MG63 (cell line): ENCODE results near the gene POLR2J2. TPM values are rescaled to one million over a fixed set of nuclear protein-coding genes. Genes with fewer than 3 reads are reported as not detected.
A peak's percentile ranks its signal among the peaks of the same experiment; 100 is the strongest.
"Not testable (repeated sequence)": the region's sequence is repeated elsewhere in the genome, so short reads cannot be mapped to it uniquely, and the experiment has no call there.

Source experiments
- DNase-seq: peaks from one replicate; pipeline ENCODE4 v3.0.0-alpha.2; 2020
- H3K27me3 ChIP-seq: fragments of 250-450 bp; sonication (Bioruptor Pico); 2 replicates; pipeline ENCODE4 v1.5.1; 2020; ENCODE audit warnings: mild to moderate bottlenecking, moderate library complexity
- H3K36me3 ChIP-seq: fragments of 250-450 bp; sonication (Bioruptor Pico); 2 replicates; pipeline ENCODE4 v1.5.1; 2020; ENCODE audit warnings: mild to moderate bottlenecking, moderate library complexity
- H3K4me3 ChIP-seq: fragments of 250-450 bp; sonication (Bioruptor Pico); 2 replicates; pipeline ENCODE4 v1.5.1; 2020; ENCODE audit warnings: mild to moderate bottlenecking, moderate library complexity
- H3K9me3 ChIP-seq: fragments of 250-450 bp; sonication (Bioruptor Pico); 2 replicates; pipeline ENCODE4 v1.5.1; 2020; ENCODE audit warnings: mild to moderate bottlenecking, moderate library complexity
- total RNA-seq: library from RNA; depleted of rRNA; stranded (reverse); fragments of >200 nt; shearing (Covaris generic); gene quantifications from 2 replicates; pipeline ENCODE4 v1.2.3, GENCODE V29; 2014; ENCODE audit warnings: low replicate concordance; rRNA removed

Gene POLR2J2
- not detected in 2 replicates for total RNA-seq

DNA sequence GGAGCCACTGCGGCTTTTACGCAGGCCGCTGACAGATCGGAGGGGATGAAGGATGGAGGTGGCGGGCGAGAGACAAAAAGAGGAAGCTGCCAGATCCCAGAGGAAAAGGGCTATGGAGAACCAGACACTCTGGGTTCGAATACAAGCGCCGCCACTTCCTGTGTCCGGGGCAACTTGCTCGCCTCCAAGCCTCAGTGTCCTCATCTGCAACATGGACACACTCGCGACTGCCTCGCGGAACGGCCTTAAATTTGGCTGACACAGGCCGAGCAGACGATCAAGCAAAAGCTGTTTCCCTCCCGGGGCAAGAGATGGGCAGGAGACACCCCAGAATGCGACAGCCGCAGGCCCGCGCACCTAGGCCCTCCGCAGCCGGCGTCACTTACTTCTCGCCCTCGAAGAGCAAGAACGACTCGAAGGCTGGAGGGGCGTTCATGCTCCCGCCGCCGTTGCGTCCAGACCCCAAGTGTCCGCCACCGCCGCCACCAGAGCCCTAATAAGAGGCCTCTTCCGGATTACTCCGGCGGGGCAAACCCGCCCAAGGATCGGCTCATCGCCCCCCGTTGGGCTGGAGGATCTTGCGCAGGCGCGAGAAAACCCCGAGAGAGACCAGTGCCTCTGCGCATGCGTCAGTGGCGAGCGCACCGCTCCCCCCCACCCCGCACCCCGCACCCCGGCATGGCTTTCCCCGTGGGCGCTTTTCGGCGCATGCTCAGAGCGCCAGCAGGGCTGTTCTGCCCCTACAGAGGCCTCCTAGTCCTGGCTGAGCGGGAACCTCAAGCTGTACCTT lies at the start of gene POLR2J2:
Gene POLR2J2, minus strand, starts transcription at position 498 of the 790 bp plus-strand sequence. Its CDS starts 62 bp downstream, at position 436.
- DNase-seq = peak; percentile 90
- H3K36me3 ChIP-seq, H3K9me3 ChIP-seq, H3K27me3 ChIP-seq: not testable (repeated sequence)
- peak within 1 kb of the TSS; percentile 66 for H3K4me3 ChIP-seq

DNA sequence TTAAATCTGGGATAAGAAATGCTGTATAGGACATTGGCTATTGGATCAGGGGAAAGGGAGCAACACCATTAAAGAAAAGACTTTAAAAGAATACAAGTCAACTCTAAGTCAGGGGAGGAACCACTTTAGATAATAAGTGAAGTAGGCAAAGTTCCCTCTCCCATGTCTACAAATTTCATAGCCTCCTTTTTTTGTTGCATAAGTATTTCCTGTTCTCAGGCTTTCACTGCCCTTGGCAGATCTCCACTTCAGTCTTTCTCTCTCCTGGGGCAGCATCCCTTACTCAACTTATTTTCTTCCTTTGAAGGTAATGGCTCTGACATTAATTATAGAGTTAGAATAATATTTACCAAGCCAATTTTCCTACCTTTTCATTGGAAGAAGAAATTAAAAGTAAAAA lies 47.0 kb upstream of the POLR2J2 start:
- not testable (repeated sequence) for H3K36me3 ChIP-seq, DNase-seq, H3K9me3 ChIP-seq, H3K4me3 ChIP-seq, H3K27me3 ChIP-seq

DNA sequence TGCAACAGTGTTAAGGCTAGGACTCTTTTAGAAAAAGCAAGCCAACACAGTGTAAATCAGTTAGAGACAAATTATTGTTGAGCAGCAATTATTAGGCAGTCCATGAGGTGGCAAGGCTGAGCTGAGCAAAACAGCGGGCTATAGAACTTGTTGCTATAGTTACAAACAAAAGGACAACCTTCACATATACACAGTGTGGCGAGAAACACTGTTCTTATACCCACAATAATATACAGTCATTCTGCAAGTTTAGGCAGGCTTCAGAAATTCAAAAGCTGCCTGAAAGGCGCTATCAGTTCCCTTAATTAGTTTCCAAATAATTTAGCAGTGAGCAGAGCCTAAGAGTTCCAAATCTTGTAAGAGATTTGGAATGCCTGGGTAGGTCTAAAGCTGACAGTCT lies 44.3 kb upstream of the POLR2J2 start:
- not testable (repeated sequence) for H3K4me3 ChIP-seq, H3K9me3 ChIP-seq, H3K36me3 ChIP-seq, DNase-seq, H3K27me3 ChIP-seq

DNA sequence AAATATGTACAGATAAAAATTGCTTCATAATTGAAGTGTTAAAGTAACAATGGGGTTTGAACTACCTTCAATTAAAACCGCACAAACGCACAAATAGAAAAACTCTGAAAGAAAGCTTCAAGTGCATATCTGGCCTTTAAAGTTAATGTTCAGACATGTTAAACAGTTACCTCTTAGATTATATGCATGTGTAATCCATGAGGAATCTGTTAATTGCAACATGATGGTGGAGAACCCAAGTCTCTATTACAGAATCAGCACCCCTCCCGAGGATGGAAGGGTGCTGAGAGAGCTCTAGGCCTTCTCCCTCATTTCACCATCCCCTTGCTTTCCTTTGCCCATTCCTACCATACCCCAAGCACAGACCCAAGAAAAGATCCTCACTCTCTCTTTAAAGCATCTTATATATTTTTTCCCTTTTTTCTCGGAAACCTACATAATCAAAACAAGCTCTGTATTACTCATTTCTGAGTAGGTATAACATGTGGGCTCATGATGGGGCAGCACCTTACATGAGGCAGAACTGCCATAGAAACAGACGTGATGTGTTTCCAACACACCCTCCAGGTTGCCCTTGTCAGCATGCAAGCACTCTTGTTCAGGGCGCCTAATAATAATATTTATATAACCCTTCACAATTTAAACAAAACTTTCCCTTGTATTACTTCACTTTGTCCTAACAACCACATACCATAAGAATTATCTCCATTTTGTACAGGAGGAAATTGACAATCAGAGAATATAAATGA lies 43.5 kb upstream of the POLR2J2 start:
- DNase-seq, H3K36me3 ChIP-seq, H3K4me3 ChIP-seq, H3K27me3 ChIP-seq, H3K9me3 ChIP-seq: not testable (repeated sequence)

DNA sequence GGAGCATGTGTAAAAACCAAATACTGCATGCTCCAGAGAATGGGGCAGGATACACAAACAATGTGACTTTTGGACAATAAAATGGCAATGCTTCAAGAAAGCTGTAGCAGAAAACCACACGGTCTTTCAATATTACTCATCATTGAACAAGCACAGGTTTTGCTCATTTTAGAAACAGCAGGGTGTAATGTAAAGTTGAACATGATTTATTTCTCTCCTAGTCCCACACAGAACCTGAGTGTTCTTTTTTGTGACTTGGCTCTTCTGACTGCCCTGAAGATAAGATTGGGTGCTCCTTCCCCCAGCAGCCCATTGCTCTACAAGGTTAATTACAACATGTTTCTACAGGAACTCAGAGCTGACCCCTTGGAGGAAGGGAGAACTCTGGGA lies 42.2 kb upstream of the POLR2J2 start:
- not testable (repeated sequence) for H3K9me3 ChIP-seq, DNase-seq, H3K4me3 ChIP-seq, H3K27me3 ChIP-seq, H3K36me3 ChIP-seq

DNA sequence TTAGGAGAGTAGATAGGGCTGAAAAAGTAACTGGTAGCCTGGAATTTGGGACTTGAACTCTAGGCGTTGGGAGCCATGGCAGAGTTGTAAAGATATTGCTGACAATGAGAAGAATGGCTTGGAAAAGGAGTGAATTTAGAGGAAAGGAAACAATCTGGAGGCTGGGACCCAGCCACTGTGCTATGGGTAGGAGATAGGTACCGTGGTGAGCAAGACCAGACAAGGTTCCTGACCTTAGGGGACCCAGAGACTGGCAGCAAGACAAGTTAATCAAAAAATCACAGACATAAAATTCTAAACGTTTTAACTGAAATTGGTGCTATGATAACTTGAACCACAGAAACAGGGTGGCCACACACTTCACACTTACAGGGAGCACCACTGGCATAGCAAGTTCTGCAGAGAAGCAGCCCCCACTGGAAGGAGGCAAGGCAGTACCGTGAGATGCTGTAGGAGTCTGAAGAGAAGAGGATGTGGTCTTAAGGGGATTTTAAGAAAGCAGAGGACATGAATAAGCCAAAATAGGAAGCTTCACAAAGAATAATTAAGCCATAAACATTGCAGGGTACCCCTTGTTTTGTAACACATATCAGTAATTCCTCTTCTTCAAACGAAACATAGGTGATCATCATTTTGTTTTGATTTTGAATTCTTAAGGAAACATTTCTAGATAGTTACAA lies 41.7 kb upstream of the POLR2J2 start:
- H3K27me3 ChIP-seq, H3K36me3 ChIP-seq, DNase-seq, H3K9me3 ChIP-seq, H3K4me3 ChIP-seq: not testable (repeated sequence)

DNA sequence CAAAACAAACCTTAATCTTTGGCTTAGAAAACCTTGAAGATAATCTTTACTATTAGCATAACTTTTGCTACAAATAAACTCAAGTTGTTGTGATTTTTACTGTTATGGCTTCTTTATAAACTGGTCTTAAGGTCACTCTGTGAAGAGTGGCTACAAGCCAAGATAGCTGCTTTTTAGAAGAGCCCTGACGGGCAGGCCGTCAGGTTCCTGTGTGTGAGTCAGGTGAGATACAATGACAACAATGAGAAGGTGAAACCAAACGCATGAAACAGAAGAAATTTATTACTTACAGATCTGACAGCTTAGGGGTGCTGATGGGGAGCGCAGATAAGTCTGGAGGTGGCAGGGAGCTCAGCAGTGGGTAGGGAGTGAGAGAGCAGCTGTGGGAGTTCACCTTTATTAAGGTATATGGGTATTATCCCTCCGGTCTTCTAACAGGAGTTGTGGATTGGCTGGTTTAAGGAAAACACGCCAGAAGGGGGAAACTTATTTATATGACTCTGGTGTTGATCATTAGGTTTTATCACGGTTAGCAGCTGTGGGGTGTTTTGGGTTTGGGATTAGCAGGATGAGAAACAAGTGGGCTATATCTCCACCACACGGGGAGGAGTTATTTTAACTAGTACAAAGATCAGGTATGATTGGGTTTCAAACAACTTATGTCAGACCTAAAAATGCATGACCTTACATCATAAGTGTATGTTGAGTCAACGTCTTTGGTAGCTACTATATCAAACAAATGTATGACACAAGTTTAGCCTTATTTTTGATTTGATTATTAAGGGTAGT lies 27.7 kb upstream of the POLR2J2 start:
- H3K27me3 ChIP-seq, H3K9me3 ChIP-seq, H3K4me3 ChIP-seq, DNase-seq, H3K36me3 ChIP-seq: not testable (repeated sequence)

DNA sequence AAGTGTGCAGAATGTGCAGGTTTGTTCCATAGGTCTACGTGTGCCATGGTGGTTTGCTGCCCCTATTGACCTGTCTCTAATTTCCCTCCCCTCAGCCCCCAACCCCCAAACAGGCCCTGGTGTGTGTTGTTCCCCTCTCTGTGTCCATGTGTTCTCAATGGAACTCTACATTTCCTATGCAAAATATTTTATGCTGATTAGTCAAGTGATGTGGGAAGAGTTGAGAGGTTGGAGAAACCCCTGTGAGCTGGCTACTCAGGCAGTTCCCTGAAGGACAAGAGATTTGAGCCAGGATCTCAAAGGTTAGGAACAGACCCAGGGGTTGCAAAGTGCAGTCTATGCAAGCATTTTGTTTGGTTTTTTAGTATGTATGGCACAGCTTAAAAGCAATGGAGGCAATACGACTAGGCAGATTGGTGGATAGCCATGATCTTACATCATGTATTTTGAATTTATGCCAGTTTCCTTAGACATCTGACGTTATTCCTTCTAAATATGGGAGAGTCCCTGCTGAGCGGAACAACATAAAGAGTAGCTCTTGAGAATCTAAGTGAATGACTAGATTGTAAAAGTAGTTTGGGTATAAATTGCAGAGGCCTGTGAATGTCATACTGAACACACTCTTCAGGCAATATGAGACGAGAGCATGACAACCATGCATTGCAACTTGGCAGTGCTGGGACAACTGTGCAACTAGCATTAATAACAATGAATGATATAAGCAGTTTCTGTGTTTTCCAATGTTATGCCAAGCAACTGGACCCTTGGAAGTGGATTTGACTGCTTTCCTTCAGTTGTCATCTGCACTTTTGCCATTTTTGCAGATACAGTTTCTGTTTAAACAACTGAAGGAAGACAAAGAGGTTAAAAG lies 26.4 kb upstream of the POLR2J2 start:
- H3K36me3 ChIP-seq, DNase-seq, H3K9me3 ChIP-seq, H3K4me3 ChIP-seq, H3K27me3 ChIP-seq: not testable (repeated sequence)

DNA sequence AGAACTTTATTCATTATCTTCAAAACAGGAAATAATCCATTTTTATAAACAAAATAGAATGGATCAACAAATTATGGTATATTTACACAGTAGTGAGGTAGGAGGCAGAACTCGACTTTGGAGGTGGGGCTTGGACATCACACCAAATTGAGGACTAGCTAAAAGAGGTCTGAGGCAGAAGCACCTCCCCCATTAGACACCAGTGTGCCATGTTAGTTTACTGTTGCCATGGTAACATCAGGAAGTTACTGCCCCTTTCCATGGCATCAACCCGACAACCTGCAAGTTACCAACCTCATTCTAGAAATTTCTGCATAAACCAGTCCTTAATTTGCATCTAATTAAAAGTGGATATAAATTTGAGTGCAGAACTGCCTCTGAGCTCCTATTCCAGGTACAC lies 24.5 kb upstream of the POLR2J2 start:
- H3K36me3 ChIP-seq, H3K9me3 ChIP-seq, H3K4me3 ChIP-seq: not testable (repeated sequence)

DNA sequence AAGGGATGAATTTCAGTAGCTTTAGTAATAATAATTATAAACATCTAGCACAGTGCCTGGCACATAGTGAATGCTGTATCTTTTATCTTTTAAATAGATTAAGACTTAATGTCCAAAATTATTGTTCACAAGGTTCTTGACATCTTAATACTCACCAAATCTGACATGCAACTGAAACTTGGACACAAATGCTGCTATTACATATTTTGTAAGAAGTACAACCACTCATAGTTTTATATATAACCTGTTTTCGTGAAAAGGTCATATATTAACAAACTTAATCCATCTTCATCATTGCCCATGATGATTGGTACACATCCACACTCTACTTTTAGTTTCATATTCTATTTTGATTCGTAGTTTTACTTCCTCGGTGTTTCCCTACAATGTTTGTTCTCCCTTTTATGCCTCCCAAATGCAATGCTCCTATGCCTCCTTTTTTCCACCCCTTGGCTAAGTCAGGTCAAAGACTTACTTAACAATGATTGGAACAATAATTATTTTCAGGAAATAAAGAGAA lies 23.6 kb upstream of the POLR2J2 start:
- not testable (repeated sequence) for H3K9me3 ChIP-seq, H3K4me3 ChIP-seq, H3K36me3 ChIP-seq, DNase-seq, H3K27me3 ChIP-seq

More for the DNA sequence above, 24.5 kb upstream of the POLR2J2 start:
- not testable (repeated sequence) for DNase-seq, H3K27me3 ChIP-seq

DNA sequence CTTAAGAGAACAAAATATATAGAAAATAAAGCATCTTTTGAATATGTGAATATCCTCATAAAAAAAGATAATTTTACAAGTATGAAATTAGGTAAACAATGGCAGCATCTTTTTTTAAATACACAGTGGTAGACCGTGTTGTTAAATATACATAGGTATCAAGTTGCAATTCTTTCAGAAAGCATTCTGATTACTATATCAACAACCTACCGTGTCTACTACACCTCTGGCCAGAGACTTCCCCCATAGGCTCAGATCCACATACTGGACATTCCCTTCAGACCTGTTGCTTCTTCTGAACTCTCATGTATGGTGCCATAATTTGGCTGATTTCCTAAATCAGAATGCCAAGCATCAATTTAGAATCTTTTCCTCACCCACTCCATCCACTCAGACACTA lies 22.5 kb upstream of the POLR2J2 start:
- not testable (repeated sequence) for H3K9me3 ChIP-seq, H3K27me3 ChIP-seq, DNase-seq, H3K4me3 ChIP-seq, H3K36me3 ChIP-seq

DNA sequence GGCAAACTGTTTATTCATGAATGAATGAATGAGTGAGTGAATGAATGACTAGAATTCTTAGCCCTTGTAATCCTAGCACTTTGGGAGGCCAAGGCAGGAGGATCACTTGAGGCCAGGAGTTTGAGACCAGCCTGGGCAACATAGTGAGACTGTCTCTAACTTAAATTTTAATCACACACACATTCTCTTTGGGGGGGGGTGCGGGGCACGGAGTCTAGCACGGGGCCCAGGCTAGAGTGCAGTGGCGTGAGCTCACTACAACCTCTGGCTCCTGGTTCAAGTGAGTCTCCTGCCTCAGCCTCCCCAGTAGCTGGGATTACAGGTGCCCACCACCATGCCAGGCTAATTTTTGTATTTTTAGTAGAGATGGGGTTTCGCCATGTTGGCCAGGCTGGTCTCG lies 19.1 kb upstream of the POLR2J2 start:
- not testable (repeated sequence) for H3K27me3 ChIP-seq, H3K36me3 ChIP-seq, H3K4me3 ChIP-seq, DNase-seq, H3K9me3 ChIP-seq

DNA sequence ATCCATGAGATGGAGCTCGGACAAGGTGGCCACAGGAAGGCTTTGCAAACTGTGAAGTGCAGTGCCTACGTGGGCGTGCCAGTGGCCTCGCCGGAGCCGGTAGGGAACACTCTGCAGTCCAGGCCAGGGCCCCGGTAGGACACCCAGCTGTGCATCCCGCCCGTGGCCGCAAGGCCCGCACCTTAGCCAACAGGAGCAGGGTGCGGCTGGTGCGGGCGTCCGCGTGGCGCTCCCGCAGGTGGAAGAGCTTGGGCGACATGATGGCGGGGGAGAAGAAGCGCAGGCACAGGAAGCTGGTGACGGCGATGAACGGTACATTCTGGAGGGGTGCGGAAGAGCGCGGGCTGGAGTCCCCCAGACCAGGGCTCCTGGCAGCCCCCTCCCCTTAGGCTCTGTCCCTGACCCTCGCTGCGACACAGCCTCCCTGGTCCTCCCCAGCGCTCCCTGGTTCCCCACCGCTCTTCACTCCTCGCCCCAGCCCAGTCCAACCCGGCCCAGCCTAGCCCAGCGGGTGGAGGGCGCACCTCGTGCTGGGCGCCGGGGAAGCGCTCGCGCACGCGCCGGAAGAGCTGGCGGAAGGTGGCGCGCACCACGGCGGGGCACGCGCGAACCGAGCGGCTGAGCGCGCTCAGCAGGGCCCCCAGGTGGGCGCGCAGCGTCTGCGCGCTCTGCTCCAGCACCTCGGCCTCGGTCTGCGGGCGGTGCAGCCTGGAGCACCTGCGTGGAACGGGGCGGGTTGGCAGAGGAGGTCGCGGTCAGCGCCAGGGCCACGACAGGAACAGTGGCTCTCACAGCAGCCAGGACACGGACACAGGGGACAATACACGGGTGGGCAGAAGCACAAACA lies 18.2 kb upstream of the POLR2J2 start:
- H3K9me3 ChIP-seq, DNase-seq, H3K36me3 ChIP-seq, H3K27me3 ChIP-seq, H3K4me3 ChIP-seq: not testable (repeated sequence)

DNA sequence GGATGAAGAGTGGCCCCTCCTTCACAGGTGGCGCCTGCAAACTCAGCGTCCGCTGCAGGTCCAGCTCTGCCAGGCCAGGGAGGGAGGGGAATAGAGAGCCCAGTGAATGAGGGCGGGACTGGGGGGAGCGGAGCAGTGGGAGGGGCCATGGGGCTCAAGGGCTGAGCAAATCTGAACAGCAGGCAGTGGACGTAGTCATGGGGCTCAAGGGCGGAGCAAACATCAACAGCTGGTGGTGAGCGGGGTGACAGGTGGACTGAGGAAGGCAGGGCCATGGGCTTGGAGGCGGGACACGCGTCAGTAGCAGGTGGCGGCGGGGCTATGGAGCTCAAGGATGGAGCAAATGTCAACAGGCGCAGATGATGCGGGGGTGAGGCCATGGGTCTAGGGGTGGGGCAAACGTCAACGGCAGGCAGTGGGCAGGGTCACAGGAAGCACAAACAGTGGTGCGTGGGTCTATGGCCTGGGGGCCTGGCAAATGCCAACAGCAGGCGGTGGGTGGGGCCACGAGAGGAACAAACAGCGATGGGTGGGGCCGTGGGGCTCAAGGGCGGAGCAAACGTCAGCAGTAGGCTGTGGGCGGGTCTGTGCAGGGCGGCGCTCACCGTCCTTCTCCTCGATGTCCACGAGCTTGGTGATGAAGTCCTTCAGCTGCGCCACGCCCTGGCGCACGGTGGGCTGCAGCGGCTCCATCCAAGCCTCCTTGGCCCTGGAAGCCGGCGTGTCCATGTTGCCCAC lies 17.0 kb upstream of the POLR2J2 start:
- not testable (repeated sequence) for H3K27me3 ChIP-seq, H3K4me3 ChIP-seq, DNase-seq, H3K36me3 ChIP-seq, H3K9me3 ChIP-seq
